Neural progenitor cell (in vitro differentiated cells): ENCODE data around the gene FAM131B. TPM values are rescaled to one million over a fixed set of nuclear protein-coding genes. Genes with fewer than 3 reads are reported as not detected.

Experiments used
- DNase-seq: peaks from one replicate; pipeline ENCODE4 v3.0.0-alpha.2; 2016; ENCODE audit warnings: low spot score
- H2AFZ ChIP-seq: fragments of 200-600 bp; sonication (generic); replicated peaks from 2 replicates; pipeline ENCODE4 v1.6.1; 2016; ENCODE audit warnings: antibody characterized with exemption
- H3F3A ChIP-seq: fragments of 200-600 bp; sonication (generic); 2 replicates; pipeline ENCODE4 v1.6.1; 2016; ENCODE audit warnings: antibody characterized with exemption, low read depth
- H3K27ac ChIP-seq: fragments of 200-600 bp; sonication (generic); 2 replicates; pipeline ENCODE4 v1.5.1; 2016; ENCODE audit warnings: mild to moderate bottlenecking
- H3K27me3 ChIP-seq: fragments of 200-600 bp; sonication (generic); 2 replicates; pipeline ENCODE4 v1.6.1; 2016; ENCODE audit warnings: mild to moderate bottlenecking, moderate library complexity
- H3K36me3 ChIP-seq: fragments of 200-600 bp; sonication (generic); 2 replicates; pipeline ENCODE4 v1.5.1; 2016
- H3K4me1 ChIP-seq: fragments of 200-600 bp; sonication (generic); 2 replicates; pipeline ENCODE4 v1.6.1; 2016; ENCODE audit warnings: mixed run types
- H3K4me2 ChIP-seq: fragments of 200-600 bp; sonication (generic); 2 replicates; pipeline ENCODE4 v1.6.1; 2016
- H3K4me3 ChIP-seq: fragments of 200-600 bp; sonication (generic); 2 replicates; pipeline ENCODE4 v1.5.1; 2016
- H3K79me2 ChIP-seq: fragments of 200-600 bp; sonication (generic); 2 replicates; pipeline ENCODE4 v1.6.1; 2016; ENCODE audit warnings: low read depth
- H3K9ac ChIP-seq: fragments of 200-600 bp; sonication (generic); 2 replicates; pipeline ENCODE4 v1.6.1; 2016
- H3K9me3 ChIP-seq: fragments of 200-600 bp; sonication (generic); 2 replicates; pipeline ENCODE4 v1.5.1; 2016; ENCODE audit warnings: low read depth
- H4K20me1 ChIP-seq: fragments of 200-600 bp; sonication (generic); 2 replicates; pipeline ENCODE4 v1.6.1; 2016; ENCODE audit warnings: low read depth
- H3K27ac Mint-ChIP-seq: 3 replicates; pipeline ENCODE4 v1.8.0; 2021; ENCODE audit warnings: mixed read lengths
- H3K27me3 Mint-ChIP-seq: 2 replicates; pipeline ENCODE4 v1.8.0; 2022; ENCODE audit warnings: low read depth, mild to moderate bottlenecking, inconsistent platforms, moderate library complexity, mixed read lengths; ENCODE audit not compliant: insufficient read depth
- H3K36me3 Mint-ChIP-seq: 3 replicates; pipeline ENCODE4 v1.8.0; 2021; ENCODE audit warnings: mixed read lengths
- H3K4me1 Mint-ChIP-seq: 3 replicates; pipeline ENCODE4 v1.8.0; 2021; ENCODE audit warnings: mixed read lengths
- H3K4me3 Mint-ChIP-seq: 3 replicates; pipeline ENCODE4 v1.8.0; 2021; ENCODE audit warnings: mild to moderate bottlenecking, moderate library complexity, mixed read lengths
- H3K9me3 Mint-ChIP-seq: 3 replicates; pipeline ENCODE4 v1.8.0; 2020; ENCODE audit warnings: mixed read lengths
- CTCF ChIP-seq: fragments of 200-600 bp; sonication (generic); IDR thresholded peaks from 2 replicates; pipeline ENCODE4 v1.5.1; 2017; ENCODE audit warnings: antibody characterized with exemption, mild to moderate bottlenecking
- EZH2 ChIP-seq: fragments of 200-600 bp; sonication (generic); IDR thresholded peaks from 2 replicates; pipeline ENCODE4 v1.6.1; 2017; ENCODE audit warnings: antibody characterized with exemption, mild to moderate bottlenecking, moderate library complexity
- EZH2phosphoT487 ChIP-seq: fragments of 200-600 bp; sonication (generic); IDR thresholded peaks from 2 replicates; pipeline ENCODE4 v1.6.1; 2017; ENCODE audit warnings: antibody characterized with exemption
- total RNA-seq: library from RNA; depleted of rRNA; stranded (reverse); fragments of >200 nt; gene quantifications from 2 replicates; pipeline ENCODE4 v1.2.3, GENCODE V29; 2015; ENCODE audit warnings: low replicate concordance

FAM131B gene
- total RNA-seq, 1 donor from 2014 or later = 20.1 TPM

GRCh38 chr7:143308632-143309031 is 53.9 kb downstream of the FAM131B start:
- H3K79me2 ChIP-seq = no peaks in the 10 kb centered on the region
- TF ChIP-seq CTCF (no peak), EZH2phosphoT487 (no peak), EZH2 (no peak)
- no peaks in the 10 kb centered on the region for H3K27me3 ChIP-seq
- H3K4me1 Mint-ChIP-seq = no peaks in the 10 kb centered on the region
- no peak overlapping the region for H3K27ac ChIP-seq
- H3K4me3 Mint-ChIP-seq = no peak overlapping the region
- no peak overlapping the region for H3K4me3 ChIP-seq
- DNase-seq = no peak
- H3K36me3 Mint-ChIP-seq = peaks cover 52% of the 10 kb centered on the region
- H3K27ac Mint-ChIP-seq = no peak overlapping the region
- no peak overlapping the region for H3K9ac ChIP-seq
- no peaks in the 10 kb centered on the region for H3K9me3 ChIP-seq
- no peaks in the 10 kb centered on the region for H3K4me1 ChIP-seq
- no peaks in the 10 kb centered on the region for H3K9me3 Mint-ChIP-seq
- H3K36me3 ChIP-seq = peaks cover 19% of the 10 kb centered on the region
- no peak overlapping the region for H2AFZ ChIP-seq
- peaks cover 10% of the 10 kb centered on the region for H4K20me1 ChIP-seq
- no peaks in the 10 kb centered on the region for H3K27me3 Mint-ChIP-seq
- peaks cover 6% of the 10 kb centered on the region for H3F3A ChIP-seq
- H3K4me2 ChIP-seq = no peak overlapping the region

- H3K36me3 ChIP-seq = peaks cover 33% of the 10 kb centered on the region
- H2AFZ ChIP-seq = no peak overlapping the region
- no peak overlapping the region for H3K4me3 ChIP-seq
- H3K27ac Mint-ChIP-seq = no peak overlapping the region
- H3K4me1 Mint-ChIP-seq = no peaks in the 10 kb centered on the region
- no peaks in the 10 kb centered on the region for H3K79me2 ChIP-seq
- peak; percentile 65 for DNase-seq
- peaks cover 10% of the 10 kb centered on the region for H4K20me1 ChIP-seq
- no peaks in the 10 kb centered on the region for H3K27me3 ChIP-seq
- no peaks in the 10 kb centered on the region for H3K9me3 ChIP-seq
- H3K27ac ChIP-seq = no peak overlapping the region
- TF ChIP-seq CTCF = peak; percentile 70
- no peak for TF ChIP-seq EZH2phosphoT487
- peaks cover 6% of the 10 kb centered on the region for H3F3A ChIP-seq
- H3K4me1 ChIP-seq = no peaks in the 10 kb centered on the region
- H3K9ac ChIP-seq = no peak overlapping the region
- H3K27me3 Mint-ChIP-seq = no peaks in the 10 kb centered on the region
- H3K4me2 ChIP-seq = no peak overlapping the region
- no peaks in the 10 kb centered on the region for H3K9me3 Mint-ChIP-seq
- H3K36me3 Mint-ChIP-seq = peaks cover 74% of the 10 kb centered on the region
- no peak overlapping the region for H3K4me3 Mint-ChIP-seq
Measured at GRCh38 chr7:143305423-143306070, 57.0 kb downstream of the FAM131B start.

- Histone ChIP-seq H4K20me1 (peaks cover 10% of the 10 kb centered on the region), H3K27ac (no peak overlapping the region), H3K79me2 (no peaks in the 10 kb centered on the region), H3K4me3 (no peak overlapping the region), H3K9me3 (no peaks in the 10 kb centered on the region), H3F3A (peaks cover 6% of the 10 kb centered on the region), H2AFZ (no peak overlapping the region), H3K36me3 (peaks cover 35% of the 10 kb centered on the region), H3K9ac (no peak overlapping the region), H3K4me1 (no peaks in the 10 kb centered on the region), H3K4me2 (no peak overlapping the region), H3K27me3 (no peaks in the 10 kb centered on the region)
- Mint-ChIP-seq H3K4me3 (no peak overlapping the region), H3K36me3 (peaks cover 77% of the 10 kb centered on the region), H3K27ac (no peak overlapping the region), H3K4me1 (no peaks in the 10 kb centered on the region), H3K9me3 (no peaks in the 10 kb centered on the region), H3K27me3 (no peaks in the 10 kb centered on the region)
- no peak for DNase-seq
- TF ChIP-seq EZH2 (no peak), CTCF (no peak), EZH2phosphoT487 (no peak)
Measured at GRCh38 chr7:143304938-143305337, 57.6 kb downstream of the FAM131B start.
